K562 (cell line): ENCODE measurements around the gene MRPL30. TPM values are rescaled to one million over a fixed set of nuclear protein-coding genes. Genes with fewer than 3 reads are reported as not detected.

Source experiments
- ELF2 ChIP-seq: fragments of 250-450 bp; sonication (Bioruptor Pico); IDR thresholded peaks from 2 replicates; pipeline ENCODE4 v1.5.0; 2021; ENCODE audit warnings: mild to moderate bottlenecking
- HNRNPLL ChIP-seq: fragments of 200-400 bp; formaldehyde crosslinking; IDR thresholded peaks from 2 replicates; pipeline ENCODE4 v1.6.1; 2017; ENCODE audit warnings: low read length, low read depth, mild to moderate bottlenecking; ENCODE audit not compliant: poor library complexity, severe bottlenecking
- KDM4B ChIP-seq, 2 experiments: fragments of 450-650 bp in 1 of 2; sonication (generic) in 1 of 2; IDR thresholded peaks; 2 replicates each; pipeline ENCODE4 v1.6.1; 2016 to 2017; ENCODE audit warnings: borderline replicate concordance in 2 of 2, antibody characterized with exemption in 1 of 2, low read depth in 1 of 2, mild to moderate bottlenecking in 1 of 2
- SP1 ChIP-seq: sonication (generic); formaldehyde crosslinking; IDR thresholded peaks from 2 replicates; pipeline ENCODE4 v1.8.1; 2022; ENCODE audit warnings: mild to moderate bottlenecking, missing genetic modification reagents
- ZNF408 ChIP-seq: fragments of 250-450 bp; sonication (Bioruptor Pico); IDR thresholded peaks from 2 replicates; pipeline ENCODE4 v1.4.0; 2020; ENCODE audit warnings: low read depth, mild to moderate bottlenecking, moderate library complexity
- ZNF766 ChIP-seq: fragments of 200-800 bp; sonication (Bioruptor generic); conservative IDR thresholded peaks from 2 replicates; pipeline ENCODE4 v1.6.1; 2016; ENCODE audit warnings: missing genetic modification characterization, missing compliant biosample characterization
- polyA plus RNA-seq, 8 experiments: library from polyadenylated mRNA; depleted of rRNA in 4 of 8; stranded (reverse) in 5 of 8; unstranded in 3 of 8; fragments of >200 nt; fragmentation: Nextera tagmentation in 2 of 8; fragmentation: Illumina TruSeq in 1 of 8; extraction: Ambion mirVana in 2 of 8; extraction: Trizol in 1 of 8; gene quantifications; 2 replicates each; pipeline versions ENCODE4 v1.2.1 to v1.2.3, GENCODE V29; 2011 to 2014; ENCODE audit warnings: inconsistent platforms in 1 of 8, missing spikeins in 1 of 8
- total RNA-seq, 7 experiments: library from RNA; depleted of rRNA in 6 of 7; stranded (reverse); fragments of >200 nt in 6 of 7; fragmentation: Illumina TruSeq in 2 of 7; extraction: Trizol in 2 of 7; gene quantifications; 2 replicates each; pipeline versions ENCODE4 v1.2.1 to v1.2.3, GENCODE V29; 2011 to 2021; ENCODE audit warnings: low replicate concordance in 1 of 7
- TF ChIP-seq, protein P1 (sequence below): fragments of 200-600 bp; sonication (generic); IDR thresholded peaks from one replicate; pipeline ENCODE4 v1.6.1; 2012; ENCODE audit warnings: mild to moderate bottlenecking, low read depth, low read length, inconsistent platforms
- TF ChIP-seq, protein P2 (sequence below): fragments of 200-800 bp; sonication (Bioruptor generic); IDR thresholded peaks from 2 replicates; pipeline ENCODE4 v1.6.1; 2016; ENCODE audit warnings: missing genetic modification characterization, missing compliant biosample characterization

The MRPL30 gene
- total and polyA plus RNA-seq, 9 of the 15 experiments (the other 6 are each of a cell fraction or from before 2014, with no cell fraction given), result 63.3 to 130 (median 87.0) TPM

DNA sequence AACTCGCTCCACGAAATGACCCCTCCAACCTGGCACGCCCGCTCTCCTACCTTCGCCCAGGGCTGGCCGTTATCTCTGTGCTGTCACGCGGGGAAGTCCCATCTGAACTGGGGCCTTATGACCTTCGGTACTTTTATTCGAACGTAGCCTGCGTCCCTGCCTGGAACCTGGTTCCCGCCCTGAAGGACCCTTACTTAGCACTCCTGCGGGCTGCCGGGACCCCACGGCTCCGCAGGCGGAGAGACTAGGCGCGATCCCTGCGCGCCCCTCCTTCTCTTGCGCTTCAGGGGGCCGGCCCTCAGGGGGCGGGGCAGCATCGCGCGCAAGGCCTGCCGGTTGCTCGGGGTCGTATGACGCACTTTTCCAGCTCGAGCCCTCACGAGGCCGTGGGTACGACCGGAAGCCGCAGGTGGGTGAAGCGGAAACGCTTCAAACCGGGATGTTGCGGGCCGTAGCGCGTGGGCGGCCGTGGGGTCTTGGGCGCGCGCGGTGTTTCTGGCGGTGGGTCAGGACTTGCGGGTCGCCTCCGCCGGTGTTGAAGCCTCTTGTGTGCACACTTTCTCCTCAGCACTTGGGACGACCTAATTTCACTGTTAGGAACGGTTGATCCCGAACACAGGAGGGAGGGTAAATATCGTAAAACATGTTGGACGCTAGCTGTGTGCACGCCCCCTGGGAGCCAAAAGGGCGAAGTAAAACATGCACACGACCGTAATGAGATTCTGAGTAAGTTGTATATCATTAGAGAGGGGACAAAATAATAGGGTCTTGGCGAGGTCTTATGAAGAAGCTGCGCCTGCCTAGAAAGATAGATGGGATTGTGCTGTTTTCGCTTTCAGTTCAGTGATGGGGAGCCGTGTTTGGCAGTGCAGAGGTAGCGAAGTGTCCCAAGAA is 26.1 kb upstream of the MRPL30 start, which contains the start of the genes LIPT1 and TSGA10 (continued):
- TF ChIP-seq ZNF766 (CRISPR knock-in tag) (peak; percentile 68; the same call in 1 of the 2 replicates), SP1 (peak; percentile 78), HNRNPLL (peak; percentile 63), KDM4B (IDR thresholded peaks at IDR 0.05; ENCODE audit: borderline replicate concordance in 2 of 2, low read depth in 1 of 2) (peak in 1 of 2 experiments; percentile 35; a peak in 1 of 4 replicates), ELF2 (no peak), ZNF408 (CRISPR knock-in tag) (no peak)
- TF ChIP-seq, protein P1, sequence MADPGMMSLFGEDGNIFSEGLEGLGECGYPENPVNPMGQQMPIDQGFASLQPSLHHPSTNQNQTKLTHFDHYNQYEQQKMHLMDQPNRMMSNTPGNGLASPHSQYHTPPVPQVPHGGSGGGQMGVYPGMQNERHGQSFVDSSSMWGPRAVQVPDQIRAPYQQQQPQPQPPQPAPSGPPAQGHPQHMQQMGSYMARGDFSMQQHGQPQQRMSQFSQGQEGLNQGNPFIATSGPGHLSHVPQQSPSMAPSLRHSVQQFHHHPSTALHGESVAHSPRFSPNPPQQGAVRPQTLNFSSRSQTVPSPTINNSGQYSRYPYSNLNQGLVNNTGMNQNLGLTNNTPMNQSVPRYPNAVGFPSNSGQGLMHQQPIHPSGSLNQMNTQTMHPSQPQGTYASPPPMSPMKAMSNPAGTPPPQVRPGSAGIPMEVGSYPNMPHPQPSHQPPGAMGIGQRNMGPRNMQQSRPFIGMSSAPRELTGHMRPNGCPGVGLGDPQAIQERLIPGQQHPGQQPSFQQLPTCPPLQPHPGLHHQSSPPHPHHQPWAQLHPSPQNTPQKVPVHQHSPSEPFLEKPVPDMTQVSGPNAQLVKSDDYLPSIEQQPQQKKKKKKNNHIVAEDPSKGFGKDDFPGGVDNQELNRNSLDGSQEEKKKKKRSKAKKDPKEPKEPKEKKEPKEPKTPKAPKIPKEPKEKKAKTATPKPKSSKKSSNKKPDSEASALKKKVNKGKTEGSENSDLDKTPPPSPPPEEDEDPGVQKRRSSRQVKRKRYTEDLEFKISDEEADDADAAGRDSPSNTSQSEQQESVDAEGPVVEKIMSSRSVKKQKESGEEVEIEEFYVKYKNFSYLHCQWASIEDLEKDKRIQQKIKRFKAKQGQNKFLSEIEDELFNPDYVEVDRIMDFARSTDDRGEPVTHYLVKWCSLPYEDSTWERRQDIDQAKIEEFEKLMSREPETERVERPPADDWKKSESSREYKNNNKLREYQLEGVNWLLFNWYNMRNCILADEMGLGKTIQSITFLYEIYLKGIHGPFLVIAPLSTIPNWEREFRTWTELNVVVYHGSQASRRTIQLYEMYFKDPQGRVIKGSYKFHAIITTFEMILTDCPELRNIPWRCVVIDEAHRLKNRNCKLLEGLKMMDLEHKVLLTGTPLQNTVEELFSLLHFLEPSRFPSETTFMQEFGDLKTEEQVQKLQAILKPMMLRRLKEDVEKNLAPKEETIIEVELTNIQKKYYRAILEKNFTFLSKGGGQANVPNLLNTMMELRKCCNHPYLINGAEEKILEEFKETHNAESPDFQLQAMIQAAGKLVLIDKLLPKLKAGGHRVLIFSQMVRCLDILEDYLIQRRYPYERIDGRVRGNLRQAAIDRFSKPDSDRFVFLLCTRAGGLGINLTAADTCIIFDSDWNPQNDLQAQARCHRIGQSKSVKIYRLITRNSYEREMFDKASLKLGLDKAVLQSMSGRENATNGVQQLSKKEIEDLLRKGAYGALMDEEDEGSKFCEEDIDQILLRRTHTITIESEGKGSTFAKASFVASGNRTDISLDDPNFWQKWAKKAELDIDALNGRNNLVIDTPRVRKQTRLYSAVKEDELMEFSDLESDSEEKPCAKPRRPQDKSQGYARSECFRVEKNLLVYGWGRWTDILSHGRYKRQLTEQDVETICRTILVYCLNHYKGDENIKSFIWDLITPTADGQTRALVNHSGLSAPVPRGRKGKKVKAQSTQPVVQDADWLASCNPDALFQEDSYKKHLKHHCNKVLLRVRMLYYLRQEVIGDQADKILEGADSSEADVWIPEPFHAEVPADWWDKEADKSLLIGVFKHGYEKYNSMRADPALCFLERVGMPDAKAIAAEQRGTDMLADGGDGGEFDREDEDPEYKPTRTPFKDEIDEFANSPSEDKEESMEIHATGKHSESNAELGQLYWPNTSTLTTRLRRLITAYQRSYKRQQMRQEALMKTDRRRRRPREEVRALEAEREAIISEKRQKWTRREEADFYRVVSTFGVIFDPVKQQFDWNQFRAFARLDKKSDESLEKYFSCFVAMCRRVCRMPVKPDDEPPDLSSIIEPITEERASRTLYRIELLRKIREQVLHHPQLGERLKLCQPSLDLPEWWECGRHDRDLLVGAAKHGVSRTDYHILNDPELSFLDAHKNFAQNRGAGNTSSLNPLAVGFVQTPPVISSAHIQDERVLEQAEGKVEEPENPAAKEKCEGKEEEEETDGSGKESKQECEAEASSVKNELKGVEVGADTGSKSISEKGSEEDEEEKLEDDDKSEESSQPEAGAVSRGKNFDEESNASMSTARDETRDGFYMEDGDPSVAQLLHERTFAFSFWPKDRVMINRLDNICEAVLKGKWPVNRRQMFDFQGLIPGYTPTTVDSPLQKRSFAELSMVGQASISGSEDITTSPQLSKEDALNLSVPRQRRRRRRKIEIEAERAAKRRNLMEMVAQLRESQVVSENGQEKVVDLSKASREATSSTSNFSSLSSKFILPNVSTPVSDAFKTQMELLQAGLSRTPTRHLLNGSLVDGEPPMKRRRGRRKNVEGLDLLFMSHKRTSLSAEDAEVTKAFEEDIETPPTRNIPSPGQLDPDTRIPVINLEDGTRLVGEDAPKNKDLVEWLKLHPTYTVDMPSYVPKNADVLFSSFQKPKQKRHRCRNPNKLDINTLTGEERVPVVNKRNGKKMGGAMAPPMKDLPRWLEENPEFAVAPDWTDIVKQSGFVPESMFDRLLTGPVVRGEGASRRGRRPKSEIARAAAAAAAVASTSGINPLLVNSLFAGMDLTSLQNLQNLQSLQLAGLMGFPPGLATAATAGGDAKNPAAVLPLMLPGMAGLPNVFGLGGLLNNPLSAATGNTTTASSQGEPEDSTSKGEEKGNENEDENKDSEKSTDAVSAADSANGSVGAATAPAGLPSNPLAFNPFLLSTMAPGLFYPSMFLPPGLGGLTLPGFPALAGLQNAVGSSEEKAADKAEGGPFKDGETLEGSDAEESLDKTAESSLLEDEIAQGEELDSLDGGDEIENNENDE, result no peak
- TF ChIP-seq, protein P2, sequence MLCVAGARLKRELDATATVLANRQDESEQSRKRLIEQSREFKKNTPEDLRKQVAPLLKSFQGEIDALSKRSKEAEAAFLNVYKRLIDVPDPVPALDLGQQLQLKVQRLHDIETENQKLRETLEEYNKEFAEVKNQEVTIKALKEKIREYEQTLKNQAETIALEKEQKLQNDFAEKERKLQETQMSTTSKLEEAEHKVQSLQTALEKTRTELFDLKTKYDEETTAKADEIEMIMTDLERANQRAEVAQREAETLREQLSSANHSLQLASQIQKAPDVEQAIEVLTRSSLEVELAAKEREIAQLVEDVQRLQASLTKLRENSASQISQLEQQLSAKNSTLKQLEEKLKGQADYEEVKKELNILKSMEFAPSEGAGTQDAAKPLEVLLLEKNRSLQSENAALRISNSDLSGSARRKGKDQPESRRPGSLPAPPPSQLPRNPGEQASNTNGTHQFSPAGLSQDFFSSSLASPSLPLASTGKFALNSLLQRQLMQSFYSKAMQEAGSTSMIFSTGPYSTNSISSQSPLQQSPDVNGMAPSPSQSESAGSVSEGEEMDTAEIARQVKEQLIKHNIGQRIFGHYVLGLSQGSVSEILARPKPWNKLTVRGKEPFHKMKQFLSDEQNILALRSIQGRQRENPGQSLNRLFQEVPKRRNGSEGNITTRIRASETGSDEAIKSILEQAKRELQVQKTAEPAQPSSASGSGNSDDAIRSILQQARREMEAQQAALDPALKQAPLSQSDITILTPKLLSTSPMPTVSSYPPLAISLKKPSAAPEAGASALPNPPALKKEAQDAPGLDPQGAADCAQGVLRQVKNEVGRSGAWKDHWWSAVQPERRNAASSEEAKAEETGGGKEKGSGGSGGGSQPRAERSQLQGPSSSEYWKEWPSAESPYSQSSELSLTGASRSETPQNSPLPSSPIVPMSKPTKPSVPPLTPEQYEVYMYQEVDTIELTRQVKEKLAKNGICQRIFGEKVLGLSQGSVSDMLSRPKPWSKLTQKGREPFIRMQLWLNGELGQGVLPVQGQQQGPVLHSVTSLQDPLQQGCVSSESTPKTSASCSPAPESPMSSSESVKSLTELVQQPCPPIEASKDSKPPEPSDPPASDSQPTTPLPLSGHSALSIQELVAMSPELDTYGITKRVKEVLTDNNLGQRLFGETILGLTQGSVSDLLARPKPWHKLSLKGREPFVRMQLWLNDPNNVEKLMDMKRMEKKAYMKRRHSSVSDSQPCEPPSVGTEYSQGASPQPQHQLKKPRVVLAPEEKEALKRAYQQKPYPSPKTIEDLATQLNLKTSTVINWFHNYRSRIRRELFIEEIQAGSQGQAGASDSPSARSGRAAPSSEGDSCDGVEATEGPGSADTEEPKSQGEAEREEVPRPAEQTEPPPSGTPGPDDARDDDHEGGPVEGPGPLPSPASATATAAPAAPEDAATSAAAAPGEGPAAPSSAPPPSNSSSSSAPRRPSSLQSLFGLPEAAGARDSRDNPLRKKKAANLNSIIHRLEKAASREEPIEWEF (CRISPR knock-in tag), result no peak
